Neural cell (in vitro differentiated cells): Measurements from ENCODE around the gene USP16. TPM values are rescaled to one million over a fixed set of nuclear protein-coding genes. Genes with fewer than 3 reads are reported as not detected.
A peak's percentile ranks its signal among the peaks of the same experiment; 100 is the strongest.

ENCODE experiments used
- H2AFZ ChIP-seq: fragments of 200-600, 300-800 bp; sonication (generic), shearing (Covaris generic); 2 replicates; pipeline ENCODE4 v1.6.0; 2014; ENCODE audit warnings: low read depth, mild to moderate bottlenecking, antibody characterized with exemption, low read length, moderate library complexity
- H3F3A ChIP-seq: fragments of 200-600 bp; shearing (Covaris generic); 2 replicates; pipeline ENCODE4 v1.6.1; 2016; ENCODE audit warnings: mild to moderate bottlenecking, moderate library complexity, mixed read lengths, antibody characterized with exemption, low read length; ENCODE audit not compliant: insufficient read depth, poor library complexity, severe bottlenecking
- H3K27ac ChIP-seq: fragments of 200-600, 300-800 bp; sonication (generic), shearing (Covaris generic); 2 replicates; pipeline ENCODE4 v1.5.1; 2014; ENCODE audit warnings: mild to moderate bottlenecking, low read length, moderate library complexity
- H3K27me3 ChIP-seq: fragments of 300-800, 200-600 bp; sonication (generic), shearing (Covaris generic); 2 replicates; pipeline ENCODE4 v1.6.0; 2014; ENCODE audit warnings: mild to moderate bottlenecking, low read depth, low read length, moderate library complexity; ENCODE audit not compliant: insufficient read depth
- H3K36me3 ChIP-seq: fragments of 300-800, 200-600 bp; sonication (generic), shearing (Covaris generic); 2 replicates; pipeline ENCODE4 v1.5.1; 2014; ENCODE audit warnings: mild to moderate bottlenecking, antibody characterized with exemption, low read length, moderate library complexity; ENCODE audit not compliant: insufficient read depth
- H3K4me2 ChIP-seq: fragments of 300-800, 200-600 bp; sonication (generic), shearing (Covaris generic); 2 replicates; pipeline ENCODE4 v1.6.0; 2014; ENCODE audit warnings: mild to moderate bottlenecking, low read length
- H3K4me3 ChIP-seq: fragments of 300-800, 200-600 bp; sonication (generic), shearing (Covaris generic); 2 replicates; pipeline ENCODE4 v1.5.1; 2014; ENCODE audit warnings: mild to moderate bottlenecking, low read length, moderate library complexity
- H3K79me2 ChIP-seq: fragments of 200-600 bp; shearing (Covaris generic); replicated peaks from 2 replicates; pipeline ENCODE4 v1.6.0; 2014; ENCODE audit warnings: mild to moderate bottlenecking, low read length, moderate library complexity; ENCODE audit not compliant: insufficient read depth
- H3K9ac ChIP-seq: fragments of 300-800, 200-600 bp; sonication (generic), shearing (Covaris generic); 2 replicates; pipeline ENCODE4 v1.6.1; 2016; ENCODE audit warnings: mild to moderate bottlenecking, low read length, mixed read lengths
- H3K9me2 ChIP-seq: fragments of 200-600 bp; shearing (Covaris generic); 2 replicates; pipeline ENCODE4 v1.6.1; 2016; ENCODE audit warnings: mild to moderate bottlenecking, low read length, mixed read lengths; ENCODE audit not compliant: insufficient read depth
- H3K9me3 ChIP-seq: fragments of 200-600, 300-800 bp; sonication (generic), shearing (Covaris generic); 2 replicates; pipeline ENCODE4 v1.6.1; 2016; ENCODE audit warnings: mild to moderate bottlenecking, mixed run types, low read length, moderate library complexity, mixed read lengths
- H4K20me1 ChIP-seq: fragments of 200-600 bp; shearing (Covaris generic); 2 replicates; pipeline ENCODE4 v1.6.1; 2016; ENCODE audit warnings: mild to moderate bottlenecking, mixed run types; ENCODE audit not compliant: insufficient read depth
- CTCF ChIP-seq: fragments of 450-650 bp; IDR thresholded peaks from 2 replicates; pipeline ENCODE4 v1.5.1; 2014; ENCODE audit warnings: antibody characterized with exemption, mild to moderate bottlenecking, moderate library complexity; ENCODE audit not compliant: poor library complexity, severe bottlenecking
- EP300 ChIP-seq: fragments of 450-650 bp; conservative IDR thresholded peaks from 2 replicates; pipeline ENCODE4 v1.6.1; 2014; ENCODE audit warnings: antibody characterized with exemption, mild to moderate bottlenecking, moderate library complexity; ENCODE audit not compliant: poor library complexity, severe bottlenecking
- EZH2 ChIP-seq: fragments of 200-600, 300-800 bp; shearing (Covaris generic), sonication (generic); IDR thresholded peaks from 2 replicates; pipeline ENCODE4 v1.6.1; 2014; ENCODE audit warnings: antibody characterized with exemption, low read length, borderline replicate concordance, mild to moderate bottlenecking; ENCODE audit not compliant: insufficient read depth, poor library complexity, severe bottlenecking
- MXI1 ChIP-seq: fragments of 450-650 bp; conservative IDR thresholded peaks from 2 replicates; pipeline ENCODE4 v1.6.1; 2014; ENCODE audit warnings: antibody characterized with exemption, mild to moderate bottlenecking; ENCODE audit not compliant: poor library complexity, severe bottlenecking
- POLR2AphosphoS5 ChIP-seq: IDR thresholded peaks from 2 replicates; pipeline ENCODE4 v1.6.1; 2012
- RAD21 ChIP-seq: fragments of 450-650 bp; conservative IDR thresholded peaks from 2 replicates; pipeline ENCODE4 v1.6.1; 2014; ENCODE audit warnings: antibody characterized with exemption, mild to moderate bottlenecking, moderate library complexity
- REST ChIP-seq: IDR thresholded peaks from 2 replicates; pipeline ENCODE4 v1.6.1; 2012; ENCODE audit warnings: borderline replicate concordance
- SMC3 ChIP-seq: fragments of 450-650 bp; conservative IDR thresholded peaks from 2 replicates; pipeline ENCODE4 v1.6.1; 2014; ENCODE audit warnings: antibody characterized with exemption, mild to moderate bottlenecking, moderate library complexity; ENCODE audit not compliant: poor library complexity
- TAF1 ChIP-seq: IDR thresholded peaks from 2 replicates; pipeline ENCODE4 v1.6.1; 2012; ENCODE audit warnings: low read depth
- polyA plus RNA-seq: library from polyadenylated mRNA; depleted of rRNA; stranded (reverse); fragments of >200 nt; gene quantifications from 2 replicates; pipeline ENCODE4 v1.2.3, GENCODE V29; 2014

Gene USP16
- polyA plus RNA-seq, 1 donor from 2014 or later, result 38.5 TPM

- Histone ChIP-seq H3K4me2 (no peak overlapping the region), H3K27ac (peak overlapping the region; percentile 56), H3K9me2 (no peaks in the 10 kb centered on the region), H3K4me3 (no peak overlapping the region), H3K27me3 (no peaks in the 10 kb centered on the region), H3K9me3 (no peaks in the 10 kb centered on the region), H2AFZ (no peak overlapping the region), H4K20me1 (no peaks in the 10 kb centered on the region), H3K9ac (no peak overlapping the region), H3K36me3 (no peaks in the 10 kb centered on the region), H3F3A (no peaks in the 10 kb centered on the region), H3K79me2 (no peaks in the 10 kb centered on the region)
- TF ChIP-seq EP300 (peak; percentile 64), CTCF (no peak), POLR2AphosphoS5 (peak; percentile 62)
These were observed 17.3 kb upstream of the USP16 start for GRCh38 chr21:29007135-29007534.

GRCh38 chr21:29007810-29008209 lies 16.7 kb upstream of the USP16 start:
- Histone ChIP-seq H3F3A (no peaks in the 10 kb centered on the region), H2AFZ (no peak overlapping the region), H4K20me1 (no peaks in the 10 kb centered on the region), H3K27me3 (no peaks in the 10 kb centered on the region), H3K9me3 (no peaks in the 10 kb centered on the region), H3K9ac (no peak overlapping the region), H3K27ac (peak overlapping the region; percentile 33), H3K79me2 (no peaks in the 10 kb centered on the region), H3K4me2 (no peak overlapping the region), H3K9me2 (no peaks in the 10 kb centered on the region), H3K4me3 (no peak overlapping the region), H3K36me3 (no peaks in the 10 kb centered on the region)
- TF ChIP-seq EP300 (no peak), POLR2AphosphoS5 (no peak), TAF1 (no peak), SMC3 (no peak), RAD21 (no peak), REST (no peak), MXI1 (no peak), EZH2 (no peak), CTCF (no peak)
